Activated CD8-positive, alpha-beta memory T cell treated with anti-CD3 and anti-CD28 coated beads, Interleukin-2, amount 10 ng/mL, durations not matched to agents 7 days and 5 days (primary cell): ENCODE data around the gene RIN1. TPM values are rescaled to one million over a fixed set of nuclear protein-coding genes. Genes with fewer than 3 reads are reported as not detected.

Source experiments
- ATAC-seq: fragments of 150-1000 bp; cut with Tn5 transposase; one replicate; pipeline ENCODE4 v1.10.0; 2021; ENCODE audit warnings: moderate library complexity
- CTCF ChIA-PET: fragments of 350-600 bp; sonication (Branson Sonifier 250); formaldehyde crosslinking; loops from one replicate; lab custom pipeline; 2021; ENCODE audit warnings: antibody characterized with exemption; lab: Charles Lee
- DNase-seq: peaks from one replicate; pipeline ENCODE4 v3.0.0-alpha.2; 2020
- H3K27ac Mint-ChIP-seq: one replicate; pipeline ENCODE4 v1.8.0; 2021; ENCODE audit warnings: mild to moderate bottlenecking, mixed read lengths
- H3K27me3 Mint-ChIP-seq: one replicate; pipeline ENCODE4 v1.8.0; 2021; ENCODE audit warnings: mixed read lengths
- H3K36me3 Mint-ChIP-seq: one replicate; pipeline ENCODE4 v1.8.0; 2021; ENCODE audit warnings: mild to moderate bottlenecking, mixed read lengths
- H3K4me1 Mint-ChIP-seq: one replicate; pipeline ENCODE4 v1.8.0; 2021; ENCODE audit warnings: mixed read lengths
- H3K4me3 Mint-ChIP-seq: one replicate; pipeline ENCODE4 v1.8.0; 2021; ENCODE audit warnings: mild to moderate bottlenecking, moderate library complexity, mixed read lengths
- H3K9me3 Mint-ChIP-seq: one replicate; pipeline ENCODE4 v1.8.0; 2022; ENCODE audit warnings: low read depth, mixed read lengths
- total RNA-seq, 2 experiments: library from RNA; stranded (reverse); gene quantifications; one replicate each; pipeline ENCODE4 v1.2.3, GENCODE V29; 2021

Gene RIN1
- total RNA-seq, 2 experiments from 2014 or later: 0.68 to 2.5 TPM

DNA sequence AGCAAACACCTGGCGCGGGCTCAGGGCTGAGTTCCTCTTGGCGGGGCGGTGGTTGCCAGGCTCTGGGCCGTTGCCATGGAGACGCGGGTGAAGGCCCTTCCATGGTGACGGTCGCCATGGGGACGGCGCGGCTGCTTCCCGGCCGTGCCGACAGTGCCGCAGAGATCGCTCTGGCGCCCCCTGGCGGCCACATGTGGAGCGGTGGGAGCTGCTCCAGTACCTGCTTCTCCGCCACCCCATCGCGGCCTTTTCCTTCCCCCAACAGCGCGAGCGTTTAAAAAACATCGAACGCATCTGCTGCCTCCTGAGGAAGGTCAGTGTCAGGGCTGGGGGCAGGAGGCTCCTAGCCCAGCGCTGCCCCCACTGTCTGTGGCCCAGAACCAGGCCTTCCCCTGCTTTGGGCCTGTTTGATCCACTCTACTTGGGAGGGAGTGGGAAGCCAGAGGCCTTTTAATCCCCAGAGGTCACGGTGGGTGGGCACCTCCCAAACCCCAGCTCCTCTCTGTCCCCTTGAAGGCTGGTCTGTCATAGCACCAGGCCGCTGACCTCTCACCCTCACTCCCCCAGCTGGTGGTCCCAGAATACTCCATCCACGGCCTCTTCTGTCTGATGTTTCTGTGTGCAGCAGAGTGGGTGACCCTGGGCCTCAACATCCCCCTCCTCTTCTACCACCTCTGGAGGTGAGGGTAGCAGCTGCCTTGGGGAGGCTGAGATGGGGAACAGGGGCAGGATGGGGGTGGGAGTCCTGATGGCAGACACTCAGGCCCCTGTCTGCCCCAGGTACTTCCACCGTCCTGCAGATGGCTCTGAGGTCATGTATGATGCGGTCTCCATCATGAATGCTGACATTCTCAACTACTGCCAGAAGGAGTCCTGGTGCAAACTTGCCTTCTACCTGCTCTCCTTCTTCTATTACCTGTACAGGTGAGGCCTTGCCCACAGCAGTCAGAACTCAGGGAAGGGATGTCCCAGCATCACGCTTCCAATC is 53.5 kb downstream of the RIN1 start:
- Mint-ChIP-seq H3K36me3 (no peaks in the 10 kb centered on the region), H3K4me1 (peaks cover 26% of the 10 kb centered on the region), H3K27me3 (peaks cover 3% of the 10 kb centered on the region), H3K4me3 (no peak overlapping the region), H3K27ac (peak overlapping the region; percentile 36), H3K9me3 (no peaks in the 10 kb centered on the region)
- CTCF ChIA-PET: interaction anchor here (0.7 to 8.5 kb wide), 19 partner anchors 8 to 212 kb away, joined by 3 to 85 read pairs (median 5); partner anchors contain the start of genes BRMS1, CD248, MRPL11 and RAB1B
- ATAC-seq: peak; percentile 88
- DNase-seq: peak; percentile 99

Other genes with a start within 250 kb of the RIN1 start
- gene KLC2, start 78.7 kb downstream of the RIN1 start, total RNA-seq: 10 to 100 TPM; 44.5 to 56.5 TPM
- gene RAB1B, start 67.8 kb downstream of the RIN1 start, total RNA-seq: 100 to 1,000 TPM; 146 to 155 TPM
- 1 to 10 TPM; 1.1 to 1.2 TPM for gene CNIH2, start 58.3 kb downstream of the RIN1 start, total RNA-seq
- 10 to 100 TPM; 56.5 to 73.9 TPM for gene YIF1A, start 47.3 kb downstream of the RIN1 start, total RNA-seq
- gene TMEM151A, start 44.5 kb downstream of the RIN1 start, total RNA-seq: not detected
- gene CD248, start 19.4 kb downstream of the RIN1 start, total RNA-seq: 10 to 100 TPM; 16.8 to 35.5 TPM
- gene BRMS1, start 8.7 kb upstream of the RIN1 start, total RNA-seq: 10 to 100 TPM; 55.3 to 56.8 TPM
- gene B4GAT1, start 11.2 kb upstream of the RIN1 start, total RNA-seq: 1 to 10 TPM; 7.9 to 8.7 TPM
- 10 to 100 TPM in 1 of 2 experiments, 1 to 10 TPM in 1; 7.6 to 10.1 TPM for gene SLC29A2, start 35.3 kb upstream of the RIN1 start, total RNA-seq
- gene NPAS4, start 84.6 kb upstream of the RIN1 start, total RNA-seq: under 1 TPM in 1 of 2 experiments, not detected in 1; 0.12 TPM
- 10 to 100 TPM; 75.5 to 91.3 TPM for gene MRPL11, start 102.4 kb upstream of the RIN1 start, total RNA-seq
- 1 to 10 TPM; 4.1 to 5.7 TPM for gene PELI3, start 130.5 kb upstream of the RIN1 start, total RNA-seq
- 10 to 100 TPM; 54.2 to 79.6 TPM for gene DPP3, start 144.0 kb upstream of the RIN1 start, total RNA-seq
- gene BBS1, start 174.2 kb upstream of the RIN1 start, total RNA-seq: 10 to 100 TPM; 12.6 to 12.9 TPM
- 10 to 100 TPM; 18.7 to 19.8 TPM for gene ZDHHC24, start 209.6 kb upstream of the RIN1 start, total RNA-seq
- gene ACTN3, start 210.5 kb upstream of the RIN1 start, total RNA-seq: under 1 TPM in 1 of 2 experiments, not detected in 1; 0.40 TPM
- gene CTSF, start 232.2 kb upstream of the RIN1 start, total RNA-seq: 1 to 10 TPM; 2.8 to 4.1 TPM